ENCODE results near the gene TMEM187.

TMEM187 gene

DNA sequence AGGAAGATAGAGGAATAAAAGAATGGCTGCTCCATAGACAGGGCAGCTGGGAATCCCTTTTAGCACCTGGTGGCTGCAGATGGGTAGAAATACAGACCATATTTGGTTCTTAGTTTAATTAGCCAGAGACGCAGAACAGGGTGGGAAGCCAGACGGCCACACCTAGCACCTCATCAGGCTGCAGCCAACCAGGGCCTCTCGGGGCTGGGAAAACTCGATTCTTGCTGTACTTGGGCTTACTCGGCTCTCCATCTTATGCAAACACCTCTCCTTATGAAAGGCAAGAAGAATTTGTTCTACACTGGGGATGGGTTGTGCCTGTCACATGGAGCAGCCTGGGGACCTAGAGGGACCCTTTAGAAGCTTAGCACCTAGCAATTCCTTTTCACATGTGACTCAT, 27.5 kb downstream of the TMEM187 start:
- Mint-ChIP-seq H3K27me3 (peaks cover 0 to 4% of the 10 kb centered on the region in 2 donors), H3K9me3 (no peaks in the 10 kb centered on the region), H3K4me3 (peak overlapping the region in 1 of 2 donors; percentile 48), H3K27ac (no peak overlapping the region), H3K4me1 (peaks cover 10 to 29% of the 10 kb centered on the region in 2 donors), H3K36me3 (peaks cover 0 to 3% of the 10 kb centered on the region in 2 donors)
- DNase-seq (no peak), ATAC-seq (replicated peaks) (no peak)

- Mint-ChIP-seq H3K27me3 (peaks cover 0 to 8% of the 10 kb centered on the region in 2 donors), H3K4me3 (peak overlapping the region; percentile 60 to 79), H3K4me1 (peaks cover 13 to 44% of the 10 kb centered on the region in 2 donors), H3K27ac (peak overlapping the region; percentile 96), H3K36me3 (peaks cover 3 to 12% of the 10 kb centered on the region in 2 donors), H3K9me3 (no peaks in the 10 kb centered on the region)
- peak; percentile 49 for DNase-seq
- ATAC-seq (replicated peaks), result peak; percentile 85 to 87
Measured at GRCh38 chrX:154002215-154002719, 29.7 kb downstream of the TMEM187 start.

DNA sequence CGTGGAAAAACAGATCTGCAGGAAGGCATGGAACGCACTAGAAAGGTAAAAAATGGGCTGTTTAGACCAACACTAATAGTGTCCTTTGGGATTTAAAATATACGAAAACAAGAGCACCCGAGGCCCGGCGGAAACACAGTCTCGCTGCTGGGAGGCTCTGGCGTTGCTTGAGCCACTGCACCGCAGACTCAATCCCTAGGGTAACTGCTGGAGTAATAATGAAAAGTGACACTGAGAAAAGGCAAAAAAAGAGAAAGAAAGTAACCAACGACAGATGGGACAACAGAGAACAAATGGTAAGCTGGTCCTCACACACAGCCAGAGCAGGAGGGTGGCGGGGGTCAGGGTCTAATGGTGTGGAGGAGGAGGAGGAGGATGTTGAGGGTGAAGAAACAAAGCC, 31.8 kb downstream of the TMEM187 start:
- Mint-ChIP-seq H3K4me3 (peak overlapping the region; percentile 14 to 31), H3K36me3 (peaks cover 3 to 16% of the 10 kb centered on the region in 2 donors), H3K9me3 (no peaks in the 10 kb centered on the region), H3K27ac (peak overlapping the region; percentile 57), H3K4me1 (peaks cover 24 to 57% of the 10 kb centered on the region in 2 donors), H3K27me3 (peaks cover 0 to 8% of the 10 kb centered on the region in 2 donors)
- DNase-seq, result no peak
- ATAC-seq (replicated peaks), result no peak

GRCh38 chrX:154006947-154007346, 34.4 kb downstream of the TMEM187 start:
- H3K27me3 Mint-ChIP-seq, result peaks cover 0 to 8% of the 10 kb centered on the region in 2 donors
- H3K36me3 Mint-ChIP-seq, result peaks cover 8 to 22% of the 10 kb centered on the region in 2 donors
- no peaks in the 10 kb centered on the region for H3K9me3 Mint-ChIP-seq
- H3K4me1 Mint-ChIP-seq, result peaks cover 21 to 57% of the 10 kb centered on the region in 2 donors
- peak overlapping the region; percentile 97 for H3K27ac Mint-ChIP-seq
- ATAC-seq (replicated peaks) (no peak), DNase-seq (no peak)
- H3K4me3 Mint-ChIP-seq, result no peak overlapping the region

DNA sequence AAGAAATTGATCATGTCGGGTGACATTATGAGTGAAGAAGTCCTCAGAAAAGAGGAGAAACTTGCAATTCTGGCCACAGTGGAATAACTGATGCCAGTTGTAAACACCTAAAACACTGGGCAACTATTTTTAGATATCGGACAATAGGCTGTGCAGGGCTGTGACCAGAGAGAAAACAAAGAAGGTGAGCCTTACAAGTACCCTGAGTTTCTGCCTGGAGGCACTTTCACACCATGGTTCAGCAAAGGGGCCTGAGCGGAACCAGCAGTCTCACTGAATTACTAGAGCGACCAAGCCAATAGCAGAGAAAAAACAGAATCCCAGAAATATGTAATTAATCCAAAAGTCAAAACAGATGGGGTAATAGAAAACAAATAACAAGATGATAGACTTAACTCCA, 36.0 kb downstream of the TMEM187 start:
- no peaks in the 10 kb centered on the region for H3K9me3 Mint-ChIP-seq
- H3K36me3 Mint-ChIP-seq, result peaks cover 8 to 20% of the 10 kb centered on the region in 2 donors
- peaks cover 0 to 4% of the 10 kb centered on the region in 2 donors for H3K27me3 Mint-ChIP-seq
- peak in 1 of 2 donors; percentile 10 for ATAC-seq (replicated peaks)
- peaks cover 15 to 56% of the 10 kb centered on the region in 2 donors for H3K4me1 Mint-ChIP-seq
- peak overlapping the region; percentile 97 for H3K27ac Mint-ChIP-seq
- no peak for DNase-seq
- H3K4me3 Mint-ChIP-seq, result peak overlapping the region; percentile 61 to 75

DNA sequence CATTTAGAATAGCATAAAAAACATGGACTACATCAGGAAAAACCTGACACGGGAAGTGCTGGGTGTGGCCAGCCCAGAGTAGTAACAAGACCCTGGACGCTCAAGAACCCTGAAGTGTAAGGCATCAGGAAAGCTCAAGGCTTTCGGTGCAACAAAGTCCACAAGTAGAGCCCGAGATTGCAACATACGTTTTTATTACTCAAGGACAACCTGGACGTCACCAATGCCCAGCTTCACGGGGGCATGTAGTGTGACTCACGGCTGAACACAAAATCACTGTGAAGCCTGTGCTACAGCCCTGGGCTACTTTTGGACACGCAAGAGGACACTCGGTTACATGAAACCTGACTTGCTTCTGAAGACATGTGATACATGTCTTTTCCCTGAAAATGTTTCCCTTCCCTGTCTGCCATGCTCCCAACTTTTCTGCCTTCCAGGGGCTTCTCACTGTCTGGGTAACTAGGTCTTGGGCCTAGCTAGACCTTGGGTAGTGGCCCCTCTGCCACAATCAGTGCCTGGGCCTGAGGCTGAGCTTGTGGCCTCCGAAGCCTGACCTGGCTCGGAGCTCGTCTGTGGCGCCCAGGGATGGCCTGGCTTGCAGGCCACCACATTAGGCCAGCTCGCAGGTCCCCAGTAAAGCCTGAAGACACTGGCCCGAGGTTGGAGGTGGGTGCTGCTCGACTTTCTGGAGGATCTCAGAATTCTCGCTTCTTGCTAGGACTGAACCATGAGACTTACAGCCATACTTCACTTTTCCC, 38.0 kb downstream of the TMEM187 start:
- peak overlapping the region; percentile 59 for H3K27ac Mint-ChIP-seq
- no peak for ATAC-seq (replicated peaks)
- H3K9me3 Mint-ChIP-seq, result no peaks in the 10 kb centered on the region
- peaks cover 8 to 30% of the 10 kb centered on the region in 2 donors for H3K36me3 Mint-ChIP-seq
- peaks cover 0 to 4% of the 10 kb centered on the region in 2 donors for H3K27me3 Mint-ChIP-seq
- peaks cover 26 to 55% of the 10 kb centered on the region in 2 donors for H3K4me1 Mint-ChIP-seq
- H3K4me3 Mint-ChIP-seq, result no peak overlapping the region
- DNase-seq, result no peak

GRCh38 chrX:154011376-154012335, 39.1 kb downstream of the TMEM187 start:
- H3K9me3 Mint-ChIP-seq, result no peaks in the 10 kb centered on the region
- peaks cover 0 to 4% of the 10 kb centered on the region in 2 donors for H3K27me3 Mint-ChIP-seq
- H3K4me3 Mint-ChIP-seq, result peak overlapping the region in 1 of 2 donors; percentile 22
- H3K36me3 Mint-ChIP-seq, result peaks cover 10 to 27% of the 10 kb centered on the region in 2 donors
- peak overlapping the region; percentile 47 for H3K27ac Mint-ChIP-seq
- peaks cover 28 to 52% of the 10 kb centered on the region in 2 donors for H3K4me1 Mint-ChIP-seq
- DNase-seq, result no peak
- ATAC-seq (replicated peaks), result no peak

DNA sequence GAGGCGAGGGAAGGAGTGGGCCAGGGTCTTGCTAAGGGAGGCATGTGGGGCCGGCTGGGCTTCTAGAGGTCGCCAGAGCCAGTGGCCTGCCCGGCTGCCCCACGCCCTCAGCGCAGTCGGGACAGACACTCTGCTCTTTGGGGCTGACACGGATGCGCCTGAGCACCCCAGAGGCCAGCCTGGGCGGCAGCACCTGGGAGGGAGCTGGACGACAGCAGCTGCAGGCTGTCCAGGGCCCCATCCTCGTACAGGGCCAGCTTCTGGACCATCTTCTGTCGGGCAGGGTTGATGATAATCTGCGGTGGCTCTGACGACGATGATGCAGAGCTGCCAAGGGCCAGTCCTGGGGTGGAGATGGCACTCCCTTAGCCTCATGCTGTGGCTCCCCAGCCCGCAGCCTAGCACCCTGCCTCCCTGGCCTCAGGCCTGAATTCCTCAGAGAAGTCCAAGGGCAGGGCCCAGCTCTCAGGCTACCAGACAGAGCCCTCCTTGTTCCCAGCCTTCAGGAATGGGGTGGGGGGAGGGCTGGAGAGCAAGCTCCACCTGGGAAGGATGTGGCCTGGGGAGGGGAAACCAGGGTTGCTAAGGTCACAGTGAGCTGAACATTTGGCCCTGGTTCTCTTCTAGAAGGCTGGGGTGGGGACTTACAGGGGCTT, 39.9 kb downstream of the TMEM187 start:
- Mint-ChIP-seq H3K9me3 (no peaks in the 10 kb centered on the region), H3K27ac (no peak overlapping the region), H3K4me1 (peaks cover 27 to 45% of the 10 kb centered on the region in 2 donors), H3K27me3 (peaks cover 0 to 4% of the 10 kb centered on the region in 2 donors), H3K36me3 (peaks cover 10 to 27% of the 10 kb centered on the region in 2 donors), H3K4me3 (no peak overlapping the region)
- ATAC-seq (replicated peaks), result no peak
- DNase-seq, result no peak

- no peak for ATAC-seq (replicated peaks)
- Mint-ChIP-seq H3K9me3 (no peaks in the 10 kb centered on the region), H3K4me3 (no peak overlapping the region), H3K27me3 (peaks cover 0 to 4% of the 10 kb centered on the region in 2 donors), H3K4me1 (peaks cover 22 to 39% of the 10 kb centered on the region in 2 donors), H3K27ac (peak overlapping the region; percentile 67), H3K36me3 (peaks cover 11 to 27% of the 10 kb centered on the region in 2 donors)
- no peak for DNase-seq
Measured at GRCh38 chrX:154013001-154013421, 40.5 kb downstream of the TMEM187 start.

GRCh38 chrX:154013614-154014360, 41.2 kb downstream of the TMEM187 start:
- Mint-ChIP-seq H3K4me3 (peak overlapping the region in 1 of 2 donors; percentile 19), H3K36me3 (peaks cover 17 to 27% of the 10 kb centered on the region in 2 donors), H3K27ac (peak overlapping the region; percentile 67), H3K9me3 (no peaks in the 10 kb centered on the region), H3K4me1 (peaks cover 19 to 37% of the 10 kb centered on the region in 2 donors), H3K27me3 (peaks cover 0 to 4% of the 10 kb centered on the region in 2 donors)
- DNase-seq, result no peak
- peak; percentile 76 to 86 for ATAC-seq (replicated peaks)

DNA sequence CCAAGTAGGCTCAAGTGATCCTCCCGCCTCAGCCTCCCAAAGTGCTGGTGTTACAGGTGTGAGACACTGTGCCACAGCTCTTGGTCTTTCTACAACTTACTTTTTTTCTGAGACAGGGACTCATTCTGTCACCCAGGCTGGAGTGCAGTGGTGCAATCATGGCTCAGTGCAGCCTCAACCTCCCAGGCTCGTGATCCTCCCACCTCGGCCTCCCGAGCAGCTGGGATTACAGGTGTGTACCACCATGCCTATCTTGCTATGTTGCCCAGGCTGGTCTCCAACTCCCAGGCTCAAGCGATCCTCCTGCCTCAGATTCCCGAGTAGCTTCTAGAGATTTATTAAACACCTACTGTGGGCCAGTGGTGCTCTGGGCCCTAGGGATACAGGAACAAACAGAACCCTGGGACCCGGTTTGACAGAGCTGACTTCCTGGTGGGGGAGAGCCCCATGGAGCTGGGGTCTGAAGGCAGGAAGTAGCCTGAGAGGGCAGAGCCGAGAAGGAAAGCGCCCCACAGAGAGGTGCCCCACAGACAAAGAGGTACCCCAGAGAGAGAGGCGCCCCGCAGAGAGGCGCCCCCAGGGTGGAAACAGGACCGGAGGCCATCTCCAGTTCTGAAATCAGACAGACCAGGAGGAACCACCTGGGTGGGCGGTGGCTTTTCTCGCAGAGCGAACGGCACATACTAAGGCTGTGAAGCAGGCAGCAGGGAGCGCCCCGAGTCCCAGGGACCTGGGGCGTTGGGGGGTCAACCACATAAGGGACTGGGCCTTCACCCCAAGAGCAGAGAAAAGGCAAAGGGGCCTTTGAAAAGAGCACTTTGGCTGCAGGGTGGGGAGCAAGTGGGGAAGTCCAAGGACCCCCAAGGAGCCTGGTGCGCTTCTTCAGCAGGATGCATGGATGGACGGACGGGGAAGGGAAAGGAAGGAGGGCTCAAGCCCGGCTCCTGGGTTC, 42.2 kb downstream of the TMEM187 start:
- Mint-ChIP-seq H3K36me3 (peaks cover 20 to 30% of the 10 kb centered on the region in 2 donors), H3K27ac (no peak overlapping the region), H3K4me3 (no peak overlapping the region), H3K9me3 (no peaks in the 10 kb centered on the region), H3K4me1 (peaks cover 19 to 38% of the 10 kb centered on the region in 2 donors), H3K27me3 (peaks cover 0 to 4% of the 10 kb centered on the region in 2 donors)
- ATAC-seq (replicated peaks) (no peak), DNase-seq (no peak)

DNA sequence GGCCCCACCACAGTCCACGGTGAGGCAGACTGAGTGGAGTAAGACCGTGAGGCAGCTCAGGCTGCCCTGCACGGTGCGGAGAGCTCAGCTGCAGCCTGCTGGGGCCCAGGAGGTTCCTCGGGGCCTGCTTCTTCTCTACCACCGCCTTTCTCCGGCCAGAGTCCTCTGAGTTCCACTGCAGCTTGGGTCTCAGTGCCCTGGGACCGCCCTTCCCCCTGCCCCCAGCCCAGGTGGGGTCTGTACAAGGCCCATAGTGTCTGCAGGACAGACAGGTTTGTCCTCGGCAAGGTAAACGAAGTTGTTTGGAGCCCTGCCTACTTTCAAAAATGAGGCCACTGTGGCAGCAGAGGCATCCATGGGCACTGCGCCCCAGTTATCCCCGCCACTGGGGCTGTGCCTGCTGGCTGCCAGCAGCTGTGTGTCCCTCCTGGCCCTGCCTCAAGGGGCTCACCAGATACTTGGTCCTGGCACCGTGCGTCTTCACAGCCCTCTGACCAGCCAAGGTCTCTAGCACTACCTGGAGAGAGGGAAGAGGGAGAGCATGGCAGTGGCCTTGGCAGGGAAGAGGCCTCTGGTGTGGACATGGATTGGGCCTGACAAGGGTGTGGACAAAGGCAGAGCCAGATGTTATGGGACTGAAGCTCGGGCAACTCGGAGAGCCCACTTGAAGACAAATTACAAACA, 43.2 kb downstream of the TMEM187 start:
- no peak for ATAC-seq (replicated peaks)
- peaks cover 19 to 36% of the 10 kb centered on the region in 2 donors for H3K36me3 Mint-ChIP-seq
- H3K4me1 Mint-ChIP-seq, result peaks cover 19 to 43% of the 10 kb centered on the region in 2 donors
- H3K9me3 Mint-ChIP-seq, result no peaks in the 10 kb centered on the region
- peak overlapping the region; percentile 76 for H3K27ac Mint-ChIP-seq
- DNase-seq, result no peak
- peak overlapping the region; percentile 39 to 53 for H3K4me3 Mint-ChIP-seq
- H3K27me3 Mint-ChIP-seq, result peaks cover 0 to 4% of the 10 kb centered on the region in 2 donors
